IMR-90 (cell line): ENCODE measurements around the gene JMJD8. TPM values are rescaled to one million over a fixed set of nuclear protein-coding genes. Genes with fewer than 3 reads are reported as not detected.

ENCODE experiments used
- ATAC-seq: fragments of 200-7000 bp; cut with Tn5 transposase; 2 replicates; pipeline ENCODE4 v1.9.1; 2020; ENCODE audit warnings: low read depth, mild to moderate bottlenecking, moderate library complexity
- BruUV-seq: library from RNA; stranded (reverse); fragments of 400-500 nt; replicated peaks from 2 replicates; lab custom pipeline; 2021; lab: Mats Ljungman, UMichigan
- CTCF ChIA-PET: fragments of 300-600 bp; formaldehyde crosslinking; extraction: SDS; loops from one replicate; lab custom pipeline; 2021; ENCODE audit warnings: antibody characterized with exemption; lab: Yijun Ruan, JAX
- POLR2A ChIA-PET: fragments of 300-600 bp; sonication (Branson Sonifier 250); formaldehyde crosslinking; loops from one replicate; lab custom pipeline; 2022; ENCODE audit warnings: antibody characterized with exemption; ENCODE audit not compliant: unreplicated experiment; lab: Charles Lee
- DNase-seq: peaks from one replicate; pipeline ENCODE4 v3.0.0; 2013
- H2AFZ ChIP-seq: replicated peaks from 2 replicates; pipeline ENCODE3; 2013; ENCODE audit warnings: low read length, mild to moderate bottlenecking; ENCODE audit not compliant: poor library complexity
- H2AK5ac ChIP-seq: 2 replicates; pipeline ENCODE4 v1.6.1; 2013; ENCODE audit warnings: low read depth, low read length, inconsistent platforms
- H2AK9ac ChIP-seq: replicated peaks from 2 replicates; pipeline ENCODE3; 2013; ENCODE audit warnings: mild to moderate bottlenecking, low read depth, low read length, moderate library complexity; ENCODE audit not compliant: poor library complexity
- H2BK120ac ChIP-seq: 2 replicates; pipeline ENCODE4 v1.6.1; 2013; ENCODE audit warnings: low read depth, low read length, inconsistent platforms
- H2BK15ac ChIP-seq: 3 replicates; pipeline ENCODE4 v1.6.1; 2013; ENCODE audit warnings: low read depth, low read length, inconsistent platforms
- H2BK20ac ChIP-seq: 2 replicates; pipeline ENCODE4 v1.6.1; 2013; ENCODE audit warnings: low read depth, mild to moderate bottlenecking, inconsistent platforms, low read length, moderate library complexity
- H2BK5ac ChIP-seq: 2 replicates; pipeline ENCODE4 v1.6.1; 2013; ENCODE audit warnings: mild to moderate bottlenecking, low read depth, low read length, inconsistent platforms; ENCODE audit not compliant: poor library complexity, severe bottlenecking
- H3K14ac ChIP-seq: replicated peaks from 2 replicates; pipeline ENCODE4 v1.6.1; 2013; ENCODE audit warnings: low read depth, low read length, inconsistent platforms
- H3K18ac ChIP-seq: 2 replicates; pipeline ENCODE4 v1.6.1; 2013; ENCODE audit warnings: low read depth, low read length, control low read depth
- H3K23ac ChIP-seq: 2 replicates; pipeline ENCODE4 v1.6.1; 2013; ENCODE audit warnings: low read depth, low read length, inconsistent platforms
- H3K27ac ChIP-seq: 2 replicates; pipeline ENCODE4 v1.5.1; 2013; ENCODE audit warnings: mild to moderate bottlenecking, control low read depth, low read length; ENCODE audit not compliant: insufficient read depth
- H3K27me3 ChIP-seq: 2 replicates; pipeline ENCODE4 v1.6.1; 2013; ENCODE audit warnings: low read length; ENCODE audit not compliant: control insufficient read depth, insufficient read depth
- H3K36me3 ChIP-seq: 2 replicates; pipeline ENCODE4 v1.6.1; 2013; ENCODE audit warnings: low read length, mixed read lengths; ENCODE audit not compliant: control insufficient read depth, insufficient read depth
- H3K4ac ChIP-seq: 2 replicates; pipeline ENCODE4 v1.6.1; 2013; ENCODE audit warnings: low read depth, low read length, inconsistent platforms
- H3K4me1 ChIP-seq: 2 replicates; pipeline ENCODE4 v1.6.1; 2013; ENCODE audit warnings: low read length, mixed read lengths; ENCODE audit not compliant: control insufficient read depth, insufficient read depth
- H3K4me2 ChIP-seq: 2 replicates; pipeline ENCODE4 v1.6.1; 2013; ENCODE audit warnings: low read depth, mild to moderate bottlenecking, control low read depth, low read length, moderate library complexity
- H3K4me3 ChIP-seq: 2 replicates; pipeline ENCODE4 v1.5.1; 2013; ENCODE audit warnings: low read depth, mild to moderate bottlenecking, control low read depth, low read length, moderate library complexity; ENCODE audit not compliant: insufficient read depth
- H3K56ac ChIP-seq: 2 replicates; pipeline ENCODE4 v1.6.1; 2013; ENCODE audit warnings: low read length, inconsistent platforms; ENCODE audit not compliant: insufficient read depth; ENCODE audit errors: extremely low read depth
- H3K79me1 ChIP-seq, 2 experiments: 2 replicates each; pipeline ENCODE4 v1.6.1; 2013; ENCODE audit warnings: low read length in 2 of 2, inconsistent platforms in 1 of 2, low read depth in 1 of 2
- H3K9ac ChIP-seq: 2 replicates; pipeline ENCODE4 v1.6.1; 2013; ENCODE audit warnings: low read depth, low read length, control low read depth
- H3K9me1 ChIP-seq: 2 replicates; pipeline ENCODE4 v1.6.1; 2013; ENCODE audit warnings: low read length, inconsistent platforms; ENCODE audit not compliant: insufficient read depth
- H3K9me3 ChIP-seq: 2 replicates; pipeline ENCODE4 v1.6.1; 2013; ENCODE audit warnings: low read length; ENCODE audit not compliant: control insufficient read depth, insufficient read depth
- H4K20me1 ChIP-seq: 2 replicates; pipeline ENCODE4 v1.6.1; 2013; ENCODE audit warnings: low read length, inconsistent platforms; ENCODE audit not compliant: insufficient read depth
- H4K5ac ChIP-seq: 2 replicates; pipeline ENCODE4 v1.6.1; 2013; ENCODE audit warnings: mild to moderate bottlenecking, low read depth, low read length, control low read depth
- H4K8ac ChIP-seq, 2 experiments: 2 replicates each; pipeline ENCODE4 v1.6.1; 2013; ENCODE audit warnings: low read depth in 2 of 2, low read length in 2 of 2, control low read depth in 1 of 2, inconsistent platforms in 1 of 2
- H4K91ac ChIP-seq: 2 replicates; pipeline ENCODE4 v1.6.1; 2013; ENCODE audit warnings: low read depth, low read length, inconsistent platforms; ENCODE audit not compliant: insufficient read depth
- MAZ ChIP-seq: IDR thresholded peaks from 2 replicates; pipeline ENCODE4 v1.6.1; 2012; ENCODE audit warnings: low read depth, mild to moderate bottlenecking, low read length, improper control_type of control experiment, moderate library complexity, borderline replicate concordance
- SMC3 ChIP-seq: fragments of 150-350 bp; IDR thresholded peaks from 2 replicates; pipeline ENCODE4 v1.6.1; 2016; ENCODE audit warnings: low read depth, mild to moderate bottlenecking, antibody characterized with exemption, low read length, moderate library complexity
- WGBS, 2 experiments: methylation state at CpG; one replicate each; pipeline versions ENCODE4 v1.1.5 to v1.1.7; 2013; ENCODE audit warnings: missing lambda C conversion rate in 2 of 2; ENCODE audit not compliant: insufficient read length in 1 of 2; ENCODE audit errors: extremely low coverage in 2 of 2; 5-methylcytosine and 5-hydroxymethylcytosine counted together
- dilution Hi-C: fragments of 300-500 bp; cut with HindIII; formaldehyde crosslinking; loops from one replicate; pipeline ENCODE4 v1.14.3; 2018; ENCODE audit warnings: low sequenced_read_pairs; ENCODE audit not compliant: unreplicated experiment
- in situ Hi-C: fragments of 300-500 bp; cut with MboI; formaldehyde crosslinking; loops from 3 replicates; pipeline ENCODE4 v1.14.3; 2019; ENCODE audit warnings: low sequenced_read_pairs, inconsistent platforms, mixed read lengths
- intact Hi-C: fragments of 100-400 bp; cut with micrococcal nuclease; formaldehyde crosslinking; loops from 2 replicates; pipeline ENCODE4 v1.10.0; 2022
- polyA plus RNA-seq, 3 experiments: library from polyadenylated mRNA; depleted of rRNA; stranded (reverse); fragments of >200 nt; gene quantifications; 2 replicates each; pipeline ENCODE4 v1.2.3, GENCODE V29; 2012; ENCODE audit warnings: low replicate concordance in 1 of 3
- total RNA-seq: library from RNA; depleted of rRNA; stranded (reverse); fragments of >200 nt; gene quantifications from 2 replicates; pipeline ENCODE4 v1.2.3, GENCODE V29; 2012

Gene JMJD8
- total and polyA plus RNA-seq, 2 of the 4 experiments (the other 2 are of a cell fraction): 17.7 to 62.5 TPM

DNA sequence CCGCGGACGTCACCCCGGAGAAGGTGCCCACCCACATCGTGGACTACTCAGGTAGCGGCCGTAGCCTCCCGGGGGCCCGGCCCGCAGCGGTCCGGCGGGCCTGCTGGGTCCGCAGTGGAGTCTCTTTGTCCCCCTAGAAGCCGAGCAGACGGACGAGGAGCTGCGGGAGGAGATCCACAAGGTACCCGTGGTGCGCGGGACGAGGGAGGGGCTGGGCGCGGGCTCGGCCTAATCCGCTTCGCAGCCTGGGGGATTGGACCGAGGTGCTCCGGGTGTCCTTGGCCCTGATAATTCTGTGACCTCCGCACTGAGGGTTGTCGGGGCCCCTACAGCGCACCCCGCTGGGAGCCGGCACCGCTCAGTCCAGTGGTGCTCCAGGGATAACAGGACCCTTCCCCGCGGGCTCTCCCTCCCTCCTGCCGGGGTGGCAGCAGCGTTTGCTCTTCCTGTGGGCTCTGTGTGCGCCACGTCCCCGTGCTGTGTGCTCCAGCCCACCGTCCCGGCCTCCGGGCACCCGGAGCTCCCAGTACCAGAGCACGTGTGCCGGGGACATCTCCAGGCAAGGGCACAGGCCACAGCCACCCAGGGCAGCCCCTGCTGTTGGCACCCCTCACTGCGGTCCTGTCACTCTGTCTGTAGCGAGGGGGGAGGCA lies 15.5 kb downstream of the JMJD8 start:
- dilution Hi-C loops: no loop called here
- peak overlapping the region; percentile 97 for H2AFZ ChIP-seq

More for the DNA sequence above, 15.5 kb downstream of the JMJD8 start:
- Histone ChIP-seq H3K9me1 (peaks cover 6% of the 10 kb centered on the region), H3K9ac (peak overlapping the region; percentile 76), H3K4me2 (peak overlapping the region; percentile 93), H2BK120ac (no peak overlapping the region), H3K18ac (no peak overlapping the region), H2BK15ac (no peak overlapping the region), H4K8ac (peak overlapping the region in 1 of 2 experiments; percentile 66; a peak in 2 of 4 replicates), H3K9me3 (no peaks in the 10 kb centered on the region), H4K5ac (no peak overlapping the region), H2BK5ac (peak overlapping the region; percentile 56), H3K27me3 (no peaks in the 10 kb centered on the region), H2AK5ac (peak overlapping the region; percentile 81), H3K56ac (no peak overlapping the region), H3K4ac (peak overlapping the region; percentile 87), H3K23ac (peak overlapping the region; percentile 38; the same call in 1 of the 2 replicates), H3K14ac (peak overlapping the region; percentile 71; the same call in 1 of the 2 replicates), H4K20me1 (peaks cover 13% of the 10 kb centered on the region), H3K4me1 (peaks cover 6% of the 10 kb centered on the region), H3K4me3 (peak overlapping the region; percentile 68), H2BK20ac (no peak overlapping the region), H3K79me1 (peaks cover 0 to 28% of the 10 kb centered on the region in 2 experiments; a peak in 1 of 4 replicates), H4K91ac (peak overlapping the region; percentile 71; the same call in 1 of the 2 replicates), H3K27ac (peak overlapping the region; percentile 69), H2AK9ac (peak overlapping the region; percentile 100), H3K36me3 (peaks cover 41% of the 10 kb centered on the region)
- ATAC-seq: peak; percentile 19
- DNase-seq: no peak
- BruUV-seq: no TSS peak
- in situ Hi-C loops (no loop called here), intact Hi-C loops (no loop called here)
- TF ChIP-seq MAZ: peak; percentile 21; the same call in 1 of the 2 replicates
- TF ChIP-seq SMC3: no peak
- 14% methylated on average over 28 of the region's 50 CpGs; no CpG with 5 or more reads in 1 of the 2 experiments for WGBS, 2 experiments
- POLR2A ChIA-PET: no interaction called here
- CTCF ChIA-PET: no interaction called here
